DND-41 (cell line): ENCODE results near the gene MRPL36.
A peak's percentile ranks its signal among the peaks of the same experiment; 100 is the strongest.
"Not testable (repeated sequence)": the region's sequence is repeated elsewhere in the genome, so short reads cannot be mapped to it uniquely, and the experiment has no call there.

Experiments used
- ATAC-seq: fragments of 200-7000 bp; cut with Tn5 transposase; 3 replicates; pipeline ENCODE4 v1.9.1; 2021; ENCODE audit warnings: low read depth; ENCODE audit not compliant: insufficient read depth
- DNase-seq: peaks from one replicate; pipeline ENCODE4 v3.0.0-alpha.2; 2020
- H2AFZ ChIP-seq: 2 replicates; pipeline ENCODE4 v1.6.0; 2012; ENCODE audit warnings: low read depth, low read length
- H3K27ac ChIP-seq: 2 replicates; pipeline ENCODE4 v1.5.1; 2012; ENCODE audit warnings: low read length, inconsistent platforms
- H3K27me3 ChIP-seq: fragments of 200-600 bp; sonication (generic); 2 replicates; pipeline ENCODE4 v1.6.0; 2012; ENCODE audit warnings: low read length, mild to moderate bottlenecking, inconsistent platforms; ENCODE audit not compliant: insufficient read depth, poor library complexity
- H3K36me3 ChIP-seq: 2 replicates; pipeline ENCODE4 v1.5.1; 2012; ENCODE audit warnings: low read length, inconsistent platforms; ENCODE audit not compliant: insufficient read depth
- H3K4me1 ChIP-seq: 2 replicates; pipeline ENCODE4 v1.5.1; 2012; ENCODE audit warnings: mild to moderate bottlenecking, low read length; ENCODE audit not compliant: insufficient read depth
- H3K4me2 ChIP-seq: 2 replicates; pipeline ENCODE4 v1.6.0; 2012; ENCODE audit warnings: mild to moderate bottlenecking, moderate library complexity, low read length, inconsistent platforms; ENCODE audit not compliant: insufficient read depth
- H3K4me3 ChIP-seq, 2 experiments: fragments of 200-600 bp in 1 of 2; shearing (Covaris generic) in 1 of 2; 2 replicates each; pipeline ENCODE4 v1.5.1; 2012 to 2016; ENCODE audit warnings: inconsistent platforms in 2 of 2, low read length in 2 of 2, mild to moderate bottlenecking in 2 of 2, low read depth in 1 of 2, moderate library complexity in 1 of 2
- H3K79me2 ChIP-seq: 2 replicates; pipeline ENCODE4 v1.6.0; 2012; ENCODE audit warnings: low read length, inconsistent platforms; ENCODE audit not compliant: insufficient read depth
- H3K9ac ChIP-seq: 2 replicates; pipeline ENCODE4 v1.6.0; 2012; ENCODE audit warnings: low read depth, mild to moderate bottlenecking, inconsistent platforms, low read length, moderate library complexity
- H3K9me3 ChIP-seq: 2 replicates; pipeline ENCODE4 v1.5.1; 2012; ENCODE audit warnings: low read length, moderate library complexity, mild to moderate bottlenecking, inconsistent platforms; ENCODE audit not compliant: insufficient read depth, severe bottlenecking
- H4K20me1 ChIP-seq: 2 replicates; pipeline ENCODE4 v1.6.0; 2012; ENCODE audit warnings: low read length; ENCODE audit not compliant: insufficient read depth
- CTCF ChIP-seq: IDR thresholded peaks from 2 replicates; pipeline ENCODE4 v1.5.1; 2012; ENCODE audit warnings: borderline replicate concordance, low read length, moderate library complexity, mild to moderate bottlenecking; ENCODE audit not compliant: poor library complexity, severe bottlenecking; ENCODE audit errors: extremely low read depth
- EZH2 ChIP-seq: IDR thresholded peaks from 3 replicates; pipeline ENCODE4 v1.6.1; 2012; ENCODE audit warnings: borderline replicate concordance, low read depth, mild to moderate bottlenecking, moderate library complexity, low read length, inconsistent platforms; ENCODE audit not compliant: severe bottlenecking

MRPL36 gene

GRCh38 chr5:1800472-1801221, 1.0 kb upstream of the MRPL36 start:
- Histone ChIP-seq H3K9me3 (no peaks in the 10 kb centered on the region), H3K27me3 (no peaks in the 10 kb centered on the region), H3K9ac (peak overlapping the region; percentile 96), H3K79me2 (peaks cover 79% of the 10 kb centered on the region), H2AFZ (peak overlapping the region; percentile 88), H3K4me2 (peak overlapping the region; percentile 99), H4K20me1 (peaks cover 54% of the 10 kb centered on the region; the same call in 1 of the 2 replicates), H3K27ac (peak overlapping the region; percentile 83), H3K4me1 (peaks cover 44% of the 10 kb centered on the region), H3K36me3 (peaks cover 59% of the 10 kb centered on the region), H3K4me3 (peak overlapping the region; percentile 92 to 97; a peak in 3 of 4 replicates)
- TF ChIP-seq CTCF (peak; percentile 9), EZH2 (no peak)
- DNase-seq = peak; percentile 48
- ATAC-seq = peak; percentile 63

- H3K4me1 ChIP-seq = peaks cover 41% of the 10 kb centered on the region
- peak overlapping the region; percentile 96 for H3K9ac ChIP-seq
- DNase-seq (no peak), ATAC-seq (peak; percentile 27)
- peaks cover 44% of the 10 kb centered on the region for H3K36me3 ChIP-seq
- H4K20me1 ChIP-seq = peaks cover 41% of the 10 kb centered on the region; the same call in 1 of the 2 replicates
- peak overlapping the region; percentile 77 for H3K27ac ChIP-seq
- H3K27me3 ChIP-seq = no peaks in the 10 kb centered on the region
- peak overlapping the region; percentile 70 to 97 for H3K4me3 ChIP-seq
- TF ChIP-seq CTCF = no peak
- no peak for TF ChIP-seq EZH2
- H2AFZ ChIP-seq = peak overlapping the region; percentile 69; the same call in 1 of the 2 replicates
- peaks cover 64% of the 10 kb centered on the region for H3K79me2 ChIP-seq
- peak overlapping the region; percentile 99 for H3K4me2 ChIP-seq
- H3K9me3 ChIP-seq = no peaks in the 10 kb centered on the region
These were observed 481 bp downstream of the MRPL36 start for GRCh38 chr5:1799110-1799601.

GRCh38 chr5:1798589-1798988, 1.0 kb downstream of the MRPL36 start:
- not testable (repeated sequence) for DNase-seq, H2AFZ ChIP-seq, H3K9me3 ChIP-seq, H3K27me3 ChIP-seq, ATAC-seq
- H3K4me3 ChIP-seq = peak overlapping the region; percentile 70 to 97; a peak in 3 of 4 replicates
- peak overlapping the region; percentile 96 for H3K9ac ChIP-seq
- H3K27ac ChIP-seq = peak overlapping the region; percentile 77
- H4K20me1 ChIP-seq = peaks cover 36% of the 10 kb centered on the region; the same call in 1 of the 2 replicates
- H3K79me2 ChIP-seq = peaks cover 59% of the 10 kb centered on the region
- peaks cover 39% of the 10 kb centered on the region for H3K36me3 ChIP-seq
- H3K4me1 ChIP-seq = peaks cover 36% of the 10 kb centered on the region
- H3K4me2 ChIP-seq = peak overlapping the region; percentile 99

GRCh38 chr5:1797855-1798254, 1.8 kb downstream of the MRPL36 start:
- 0 out of 2 replicates have a peak overlapping the region, but pooled peaks have one; percentile 2 for H3K9ac ChIP-seq

More at GRCh38 chr5:1797855-1798254, 1.8 kb downstream of the MRPL36 start:
- ATAC-seq (no peak), DNase-seq (no peak)
- Histone ChIP-seq H3K4me3 (peak overlapping the region in 1 of 2 experiments; percentile 11; a peak in 1 of 4 replicates), H3K9me3 (no peaks in the 10 kb centered on the region), H3K79me2 (peaks cover 51% of the 10 kb centered on the region), H3K4me2 (peak overlapping the region; percentile 99; the same call in 1 of the 2 replicates), H3K27me3 (no peaks in the 10 kb centered on the region), H3K4me1 (peaks cover 32% of the 10 kb centered on the region), H3K27ac (no peak overlapping the region), H3K36me3 (peaks cover 31% of the 10 kb centered on the region), H4K20me1 (peaks cover 31% of the 10 kb centered on the region; the same call in 1 of the 2 replicates), H2AFZ (no peak overlapping the region)
- TF ChIP-seq CTCF (no peak), EZH2 (no peak)
